Heart right ventricle (tissue), 16 donors: ENCODE measurements around the gene ZFPL1. TPM values are rescaled to one million over a fixed set of nuclear protein-coding genes. Genes with fewer than 3 reads are reported as not detected.
A peak's percentile ranks its signal among the peaks of the same experiment; 100 is the strongest.

Experiments used
- ATAC-seq, 8 donors: fragments of 200-7000 bp; cut with Tn5 transposase; one replicate each; pipeline ENCODE4 v1.9.1; 2020; ENCODE audit warnings: mild to moderate bottlenecking in 8 of 8, moderate library complexity in 8 of 8, moderate number of reproducible peaks in 1 of 8
- DNase-seq, 2 donors: peaks; one replicate each; pipeline ENCODE4 v3.0.0-alpha.2; 2020
- H3K27ac ChIP-seq, 10 donors: fragments of 200-600 bp; sonication (generic) in 2 of 10; one replicate each; pipeline versions ENCODE4 v1.5.0 to v1.8.0; 2020 to 2022; ENCODE audit warnings: mild to moderate bottlenecking in 3 of 10
- H3K27me3 ChIP-seq, 7 donors: fragments of 200-600 bp; one replicate each; pipeline ENCODE4 v1.8.0; 2021 to 2022; ENCODE audit warnings: mild to moderate bottlenecking in 2 of 7
- H3K36me3 ChIP-seq, 9 donors: fragments of 200-600 bp; sonication (generic) in 1 of 9; one replicate each; pipeline versions ENCODE4 v1.5.0 to v1.8.0; 2020 to 2022; ENCODE audit warnings: mild to moderate bottlenecking in 2 of 9
- H3K4me1 ChIP-seq, 9 donors: fragments of 200-600 bp; sonication (generic) in 1 of 9; one replicate each; pipeline versions ENCODE4 v1.5.0 to v1.8.0; 2020 to 2022; ENCODE audit warnings: mild to moderate bottlenecking in 4 of 9
- H3K4me3 ChIP-seq, 10 donors: fragments of 200-600 bp; sonication (generic) in 2 of 10; one replicate each; pipeline versions ENCODE4 v1.5.0 to v1.8.0; 2020 to 2022; ENCODE audit warnings: mild to moderate bottlenecking in 7 of 10, moderate library complexity in 2 of 10
- H3K9me3 ChIP-seq, 11 donors: fragments of 200-600 bp in 10 of 11; sonication (generic) in 2 of 11; one replicate each; pipeline versions ENCODE4 v1.5.0 to v1.8.0; 2013 to 2022; ENCODE audit warnings: mild to moderate bottlenecking in 2 of 11, control low read depth in 1 of 11, moderate library complexity in 1 of 11
- WGBS, 2 donors: extraction: QIAGEN DNeasy Blood & Tissue Kit; methylation state at CpG; one replicate each; pipeline ENCODE4 v1.1.7; 2013; ENCODE audit warnings: inconsistent platforms in 1 of 2; 5-methylcytosine and 5-hydroxymethylcytosine counted together
- intact Hi-C, 10 donors: fragments of 100-400 bp; cut with DNase I; formaldehyde crosslinking; loops; one replicate each; pipeline versions ENCODE4 v1.11.1 to v1.14.2; 2022
- polyA plus RNA-seq, 2 donors: library from polyadenylated mRNA; stranded (reverse); fragments of 200-250 nt; gene quantifications; one replicate each; pipeline ENCODE4 v1.2.3, GENCODE V29; 2013
- total RNA-seq, 10 donors: library from RNA; stranded (reverse); fragmentation: NEBNext Ultra II Directional in 3 of 10; extraction: Animal tissue kit (Norgen Biotek cat#: 25700) in 3 of 10; gene quantifications; one replicate each; pipeline versions ENCODE4 v1.2.1 to v1.2.4, GENCODE V29; 2021 to 2023
- TF ChIP-seq, protein P1 (sequence below), 9 donors: fragments of 200-600 bp; sonication (generic) in 2 of 9; IDR thresholded peaks; one replicate each; pipeline versions ENCODE4 v1.5.0 to v1.8.0; 2021 to 2022; ENCODE audit warnings: antibody characterized with exemption in 9 of 9, mild to moderate bottlenecking in 5 of 9, moderate library complexity in 1 of 9
- donor health status: Arrhythmogenic right ventricular cardiomyopathy.
- donor health status: ischemic (EF 13 %, LVEDD 7.1; RV severe dilation, severe dysfunction).
- donor health status: healthy with polysubstance abuse.
- donor health status: DM: no; HTN: yes; CAD: no.
- donor health status: DM: no; HTN: no; CAD: no.
- donor health status: ischemic (EF 25% LVEDD 6.9; RV normal size, moderate dysfunction).
- donor health status: ischemic (EF 25% LVEDD 5.7; RV mildly dilated, moderate dysfunction).
- donor health status: healthy.
- donor health status: DM: yes; HTN: yes; CAD: no.
- donor health status: Ischemic cardiomyopathy.
- donor health status: ischemic (EF 35%, LVEDD 5.7; RV mildly dilated, moderate dysfunction).
- donor health status: nonischemic (EF 11% LVEDD 7.7; RV severe dilation, severe dysfunction).
- donor health status: DM: yes; HTN: yes; CAD: no.
- donor health status: PGD.
- donor health status: ischemic (EF 29% LVEDD 5.4; RV normal size, mild dysfunction).
- donor health status: nonischemic (EF 23%, LVEDD 6.1; RV moderate dilation, normal function).

The ZFPL1 gene
- total and polyA plus RNA-seq, 12 donors, result 21.5 to 49.2 (median 25.6) TPM

DNA sequence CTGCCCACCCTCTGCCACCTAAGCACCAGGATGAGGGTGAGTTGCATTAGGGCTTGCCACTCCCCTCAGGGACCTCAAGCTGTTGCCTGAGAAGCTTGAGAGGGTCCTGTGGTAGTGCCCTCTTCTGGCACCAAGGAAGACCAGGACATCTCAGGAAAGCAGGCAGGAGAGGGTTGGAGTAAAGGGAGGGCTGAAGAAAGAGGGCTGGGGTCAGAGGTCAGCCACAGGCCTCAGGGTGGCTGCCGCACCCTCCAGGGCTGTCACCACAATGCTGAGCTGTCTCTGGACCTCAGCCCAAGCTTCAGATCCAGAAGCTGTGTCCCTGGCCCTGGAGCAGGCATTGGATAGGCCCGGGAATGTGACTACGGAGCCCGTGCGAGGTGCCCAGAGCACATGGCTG is 39.0 kb upstream of the ZFPL1 start:
- Histone ChIP-seq H3K36me3 (peaks cover 0 to 24% (median 4%) of the 10 kb centered on the region in 9 donors), H3K4me1 (peaks cover 0 to 58% (median 29%) of the 10 kb centered on the region in 9 donors), H3K4me3 (no peak overlapping the region), H3K9me3 (no peaks in the 10 kb centered on the region), H3K27me3 (no peaks in the 10 kb centered on the region), H3K27ac (no peak overlapping the region)
- TF ChIP-seq, protein P1, sequence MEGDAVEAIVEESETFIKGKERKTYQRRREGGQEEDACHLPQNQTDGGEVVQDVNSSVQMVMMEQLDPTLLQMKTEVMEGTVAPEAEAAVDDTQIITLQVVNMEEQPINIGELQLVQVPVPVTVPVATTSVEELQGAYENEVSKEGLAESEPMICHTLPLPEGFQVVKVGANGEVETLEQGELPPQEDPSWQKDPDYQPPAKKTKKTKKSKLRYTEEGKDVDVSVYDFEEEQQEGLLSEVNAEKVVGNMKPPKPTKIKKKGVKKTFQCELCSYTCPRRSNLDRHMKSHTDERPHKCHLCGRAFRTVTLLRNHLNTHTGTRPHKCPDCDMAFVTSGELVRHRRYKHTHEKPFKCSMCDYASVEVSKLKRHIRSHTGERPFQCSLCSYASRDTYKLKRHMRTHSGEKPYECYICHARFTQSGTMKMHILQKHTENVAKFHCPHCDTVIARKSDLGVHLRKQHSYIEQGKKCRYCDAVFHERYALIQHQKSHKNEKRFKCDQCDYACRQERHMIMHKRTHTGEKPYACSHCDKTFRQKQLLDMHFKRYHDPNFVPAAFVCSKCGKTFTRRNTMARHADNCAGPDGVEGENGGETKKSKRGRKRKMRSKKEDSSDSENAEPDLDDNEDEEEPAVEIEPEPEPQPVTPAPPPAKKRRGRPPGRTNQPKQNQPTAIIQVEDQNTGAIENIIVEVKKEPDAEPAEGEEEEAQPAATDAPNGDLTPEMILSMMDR (IDR thresholded peaks at IDR 0.05), result no peak
- no peak for DNase-seq
- intact Hi-C loops, result loop anchor here in 1 of 10 donors (5.0 kb wide), 1 partner anchor 42 kb away; a partner anchor contains a TSS
- 91 to 92% methylated on average over 5 of the region's 5 CpGs for WGBS, 2 donors
- no peak for ATAC-seq

DNA sequence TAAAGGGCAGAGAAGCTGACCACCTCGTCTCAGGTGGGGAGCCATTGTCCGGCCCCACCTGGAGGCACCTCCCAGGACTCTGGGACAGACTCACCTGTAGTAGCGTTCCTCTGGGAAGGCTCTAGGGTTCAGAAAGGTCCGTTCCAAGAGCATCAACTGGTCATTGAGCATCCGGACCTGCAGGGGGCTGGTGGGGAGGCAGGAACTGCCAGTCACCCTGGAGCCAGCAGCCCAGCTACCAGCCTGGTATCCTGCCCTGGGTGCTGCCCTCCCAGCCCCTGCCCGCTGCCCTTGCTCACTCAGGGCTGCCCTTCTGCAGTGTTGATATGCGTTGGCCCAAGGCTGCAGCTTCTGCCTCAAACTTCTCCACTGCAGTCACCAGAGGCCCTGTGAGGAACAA is 38.3 kb upstream of the ZFPL1 start:
- peaks cover 0 to 24% (median 4%) of the 10 kb centered on the region in 9 donors for H3K36me3 ChIP-seq
- no peak overlapping the region for H3K4me3 ChIP-seq
- intact Hi-C loops, result loop anchor here in 1 of 10 donors (5.0 kb wide), 1 partner anchor 42 kb away; a partner anchor contains a TSS
- no peak for DNase-seq
- ATAC-seq, result no peak
- no peak overlapping the region for H3K27ac ChIP-seq
- H3K9me3 ChIP-seq, result no peaks in the 10 kb centered on the region
- WGBS, 2 donors, result 85 to 92% methylated on average over 7 of the region's 7 CpGs
- TF ChIP-seq, protein P1 (IDR thresholded peaks at IDR 0.05), result no peak
- H3K27me3 ChIP-seq, result no peaks in the 10 kb centered on the region
- H3K4me1 ChIP-seq, result peaks cover 0 to 51% (median 24%) of the 10 kb centered on the region in 9 donors

DNA sequence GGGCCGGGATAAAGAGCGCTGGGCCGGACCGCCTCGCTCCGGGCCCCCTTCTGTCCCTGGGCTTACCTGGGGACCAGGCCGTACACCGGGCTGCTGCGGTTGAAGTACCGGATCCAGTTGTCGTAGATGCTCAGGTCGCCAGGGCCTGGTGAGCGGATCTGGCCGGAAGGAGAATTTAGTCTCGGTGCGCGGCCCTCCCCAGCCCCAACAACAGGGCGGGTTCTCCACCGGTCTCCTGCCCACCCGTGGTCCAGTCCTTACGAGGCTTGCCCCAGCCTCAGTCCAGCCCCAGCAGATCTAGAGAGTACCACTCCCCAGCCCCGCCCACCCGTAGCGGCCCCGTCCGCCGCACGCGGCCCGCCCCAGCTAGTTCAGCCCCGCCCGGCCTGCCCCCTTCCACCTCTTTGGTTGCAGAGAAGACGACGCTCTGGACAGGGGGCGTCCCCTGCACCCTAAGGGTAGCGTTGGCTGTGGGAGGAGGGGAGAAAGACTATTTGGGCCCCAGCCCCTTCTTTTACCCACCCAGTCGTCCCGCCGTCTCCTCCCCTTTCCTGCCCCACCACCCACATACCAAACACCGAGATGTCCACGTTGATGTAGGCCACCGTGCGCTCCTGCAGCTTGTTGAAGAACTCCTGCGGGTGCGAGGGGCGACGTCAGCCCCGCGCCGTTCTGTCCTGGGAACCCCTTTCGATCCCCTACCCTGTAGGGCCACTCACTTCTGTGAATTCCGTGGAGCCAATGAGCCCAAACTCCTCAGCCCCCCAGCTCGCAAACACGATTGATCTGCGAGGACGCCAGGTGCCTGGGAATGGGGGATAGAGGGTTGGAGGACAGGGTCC is 36.2 kb upstream of the ZFPL1 start:
- peaks cover 0 to 39% (median 17%) of the 10 kb centered on the region in 9 donors for H3K4me1 ChIP-seq
- WGBS, 2 donors, result 14% methylated on average over 51 to 56 of the region's 56 CpGs
- peak overlapping the region in 9 of 10 donors; percentile 2 to 75 (median 57) for H3K27ac ChIP-seq
- DNase-seq (peak in 1 of 2 donors; percentile 60), ATAC-seq (peak; percentile 21 to 71 (median 52))
- no peaks in the 10 kb centered on the region for H3K27me3 ChIP-seq
- H3K4me3 ChIP-seq, result peak overlapping the region; percentile 47 to 76 (median 62)
- TF ChIP-seq, protein P1 (IDR thresholded peaks at IDR 0.05), result no peak
- peaks cover 0 to 24% (median 4%) of the 10 kb centered on the region in 9 donors for H3K36me3 ChIP-seq
- H3K9me3 ChIP-seq, result no peaks in the 10 kb centered on the region
- intact Hi-C loops, result loop anchor here in 1 of 10 donors (5.0 kb wide), 1 partner anchor 39 kb away; a partner anchor contains a TSS

DNA sequence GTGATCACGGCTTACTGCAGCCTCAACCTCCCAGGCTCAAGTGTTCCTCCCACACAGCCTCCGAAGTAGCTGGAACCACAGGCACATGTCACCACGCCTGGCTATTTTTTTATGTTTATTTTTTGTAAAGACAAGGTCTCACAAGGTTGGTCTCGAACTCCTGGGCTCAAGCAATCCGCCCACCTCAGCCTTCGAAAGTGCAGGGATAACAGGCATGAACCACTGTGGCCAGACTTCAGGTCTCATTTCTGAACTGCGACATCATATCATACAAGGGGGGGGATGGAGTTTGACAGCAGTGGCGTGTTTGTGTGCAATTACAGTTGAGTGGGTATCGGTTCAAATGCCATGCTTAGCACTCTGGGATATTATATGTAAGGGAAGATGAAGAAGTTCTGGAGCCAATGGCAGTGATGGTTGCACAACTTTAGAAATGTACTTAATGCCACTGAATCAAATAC is 32.6 kb upstream of the ZFPL1 start:
- Histone ChIP-seq H3K27me3 (no peaks in the 10 kb centered on the region), H3K36me3 (no peaks in the 10 kb centered on the region), H3K4me1 (peaks cover 0 to 19% (median 14%) of the 10 kb centered on the region in 9 donors), H3K9me3 (no peaks in the 10 kb centered on the region), H3K4me3 (no peak overlapping the region), H3K27ac (no peak overlapping the region)
- TF ChIP-seq, protein P1 (IDR thresholded peaks at IDR 0.05), result no peak
- DNase-seq (no peak), ATAC-seq (no peak)
- 73 to 79% methylated on average over 9 of the region's 9 CpGs for WGBS, 2 donors
- intact Hi-C loops, result no loop called here
